HG03432 (cell line): Measurements from ENCODE around the gene GLS2.
"Not testable (repeated sequence)": the region's sequence is repeated elsewhere in the genome, so short reads cannot be mapped to it uniquely, and the experiment has no call there.

Source experiments
- ATAC-seq: cut with Tn5 transposase; IDR thresholded peaks from one replicate; pipeline ENCODE4 v1.9.1; 2021; ENCODE audit warnings: mild to moderate bottlenecking, moderate library complexity; ENCODE audit not compliant: unreplicated experiment

The GLS2 gene

GRCh38 chr12:56488041-56488955 is at the start of gene GLS2:
Gene GLS2 (minus strand): TSS chr12:56488161. CDS start chr12:56488118, 43 bp downstream.
- peak; percentile 91 for ATAC-seq

- ATAC-seq: no peak
Observed at GRCh38 chr12:56537546-56537945, 49.6 kb upstream of the GLS2 start.

- no peak for ATAC-seq
Observed at GRCh38 chr12:56530390-56531055, 42.6 kb upstream of the GLS2 start.

- ATAC-seq: no peak
Observed at GRCh38 chr12:56529656-56530055, 41.7 kb upstream of the GLS2 start.

GRCh38 chr12:56528846-56529245 is 40.9 kb upstream of the GLS2 start:
- no peak for ATAC-seq

- no peak for ATAC-seq
Observed at GRCh38 chr12:56522411-56523193, 34.6 kb upstream of the GLS2 start.

- no peak for ATAC-seq
Observed at GRCh38 chr12:56521590-56522371, 33.8 kb upstream of the GLS2 start, which contains the start of gene RBMS2. Gene RBMS2 (plus strand): TSS chr12:56521820. CDS start chr12:56522024, 204 bp downstream.

GRCh38 chr12:56521209-56521589 is 33.2 kb upstream of the GLS2 start:
- ATAC-seq: no peak

GRCh38 chr12:56520506-56520905 is 32.5 kb upstream of the GLS2 start:
- no peak for ATAC-seq

GRCh38 chr12:56520048-56520447 is 32.1 kb upstream of the GLS2 start:
- no peak for ATAC-seq

- no peak for ATAC-seq
Observed at GRCh38 chr12:56518570-56518969, 30.6 kb upstream of the GLS2 start.

GRCh38 chr12:56517854-56518253 is 29.9 kb upstream of the GLS2 start:
- no peak for ATAC-seq

GRCh38 chr12:56514014-56514318 is 26.0 kb upstream of the GLS2 start:
- ATAC-seq: not testable (repeated sequence)

- no peak for ATAC-seq
Observed at GRCh38 chr12:56510786-56511185, 22.8 kb upstream of the GLS2 start.

GRCh38 chr12:56499879-56500278 is 11.9 kb upstream of the GLS2 start:
- not testable (repeated sequence) for ATAC-seq

GRCh38 chr12:56499452-56499851 is 11.5 kb upstream of the GLS2 start:
- not testable (repeated sequence) for ATAC-seq

- ATAC-seq: not testable (repeated sequence)
Observed at GRCh38 chr12:56498126-56498902, 10.4 kb upstream of the GLS2 start.

- not testable (repeated sequence) for ATAC-seq
Observed at GRCh38 chr12:56496704-56497103, 8.7 kb upstream of the GLS2 start.

GRCh38 chr12:56494481-56494880 is 6.5 kb upstream of the GLS2 start:
- not testable (repeated sequence) for ATAC-seq

- not testable (repeated sequence) for ATAC-seq
Observed at GRCh38 chr12:56494106-56494415, 6.1 kb upstream of the GLS2 start.
